Astrocyte (in vitro differentiated cells and primary cell): Measurements from ENCODE around the gene ACBD7.

ENCODE experiments used
- CTCF ChIP-seq: IDR thresholded peaks from 2 replicates; pipeline ENCODE4 v1.5.1; 2011; ENCODE audit warnings: low read depth, mild to moderate bottlenecking, inconsistent platforms, low read length, moderate library complexity; ENCODE audit not compliant: insufficient read depth
- EZH2 ChIP-seq: IDR thresholded peaks from 2 replicates; pipeline ENCODE4 v1.6.1; 2012; ENCODE audit warnings: mild to moderate bottlenecking, low read length, inconsistent platforms; ENCODE audit not compliant: insufficient read depth

GRCh38 chr10:15131330-15131729 is 42.8 kb upstream of the ACBD7 start:
- TF ChIP-seq CTCF (no peak), EZH2 (no peak)
